PFSK-1 (cell line): ENCODE results near the gene DNAJC11.

Experiments
- FOXP2 ChIP-seq: optimal IDR thresholded peaks from 2 replicates; pipeline ENCODE3; 2011; ENCODE audit warnings: borderline replicate concordance, control low read depth, inconsistent platforms; ENCODE audit not compliant: insufficient read depth; ENCODE audit errors: extremely low read length, extremely low read depth
- POLR2AphosphoS5 ChIP-seq: IDR thresholded peaks from 2 replicates; pipeline ENCODE4 v1.6.1; 2012; ENCODE audit warnings: low read depth, mild to moderate bottlenecking, control low read depth, low read length, moderate library complexity
- SIN3A ChIP-seq: IDR thresholded peaks from 2 replicates; pipeline ENCODE4 v1.6.1; 2012; ENCODE audit warnings: mild to moderate bottlenecking, low read length, moderate library complexity, borderline replicate concordance; ENCODE audit not compliant: insufficient read depth
- TAF1 ChIP-seq: IDR thresholded peaks from 2 replicates; pipeline ENCODE4 v1.6.1; 2012; ENCODE audit warnings: low read length, control low read depth, borderline replicate concordance; ENCODE audit not compliant: insufficient read depth
- TF ChIP-seq, protein P1 (sequence below), 2 experiments: IDR thresholded peaks; 2 replicates each; pipeline versions ENCODE4 v1.6.1 to v1.8.0; 2011 to 2012; ENCODE audit warnings: low read depth in 2 of 2, low read length in 2 of 2, control low read depth in 1 of 2, inconsistent platforms in 1 of 2, mild to moderate bottlenecking in 1 of 2, moderate library complexity in 1 of 2; ENCODE audit not compliant: insufficient read depth in 1 of 2

DNAJC11 gene

DNA sequence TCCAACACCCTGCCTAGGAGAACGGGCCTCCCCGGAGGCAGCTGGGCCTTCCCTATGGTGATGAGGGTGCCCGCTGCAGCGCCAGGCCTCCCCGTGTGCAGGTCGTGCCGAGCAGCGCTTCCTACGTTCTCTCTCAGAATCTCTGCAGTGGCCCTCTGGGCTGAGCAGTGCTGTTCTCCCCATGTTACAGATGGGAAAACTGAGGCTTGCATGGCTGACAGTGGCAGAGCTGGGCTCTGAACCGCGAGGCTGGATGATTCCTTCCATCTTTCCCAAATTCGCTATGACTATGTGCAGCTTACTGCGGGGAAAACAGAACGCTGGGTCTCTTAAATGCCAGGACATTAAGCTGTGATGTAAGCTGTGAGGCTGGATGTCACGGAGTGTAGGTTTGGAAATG, 107.8 kb downstream of the DNAJC11 start:
- TF ChIP-seq SIN3A (no peak), TAF1 (no peak), POLR2AphosphoS5 (no peak), FOXP2 (no peak)
- TF ChIP-seq, protein P1, sequence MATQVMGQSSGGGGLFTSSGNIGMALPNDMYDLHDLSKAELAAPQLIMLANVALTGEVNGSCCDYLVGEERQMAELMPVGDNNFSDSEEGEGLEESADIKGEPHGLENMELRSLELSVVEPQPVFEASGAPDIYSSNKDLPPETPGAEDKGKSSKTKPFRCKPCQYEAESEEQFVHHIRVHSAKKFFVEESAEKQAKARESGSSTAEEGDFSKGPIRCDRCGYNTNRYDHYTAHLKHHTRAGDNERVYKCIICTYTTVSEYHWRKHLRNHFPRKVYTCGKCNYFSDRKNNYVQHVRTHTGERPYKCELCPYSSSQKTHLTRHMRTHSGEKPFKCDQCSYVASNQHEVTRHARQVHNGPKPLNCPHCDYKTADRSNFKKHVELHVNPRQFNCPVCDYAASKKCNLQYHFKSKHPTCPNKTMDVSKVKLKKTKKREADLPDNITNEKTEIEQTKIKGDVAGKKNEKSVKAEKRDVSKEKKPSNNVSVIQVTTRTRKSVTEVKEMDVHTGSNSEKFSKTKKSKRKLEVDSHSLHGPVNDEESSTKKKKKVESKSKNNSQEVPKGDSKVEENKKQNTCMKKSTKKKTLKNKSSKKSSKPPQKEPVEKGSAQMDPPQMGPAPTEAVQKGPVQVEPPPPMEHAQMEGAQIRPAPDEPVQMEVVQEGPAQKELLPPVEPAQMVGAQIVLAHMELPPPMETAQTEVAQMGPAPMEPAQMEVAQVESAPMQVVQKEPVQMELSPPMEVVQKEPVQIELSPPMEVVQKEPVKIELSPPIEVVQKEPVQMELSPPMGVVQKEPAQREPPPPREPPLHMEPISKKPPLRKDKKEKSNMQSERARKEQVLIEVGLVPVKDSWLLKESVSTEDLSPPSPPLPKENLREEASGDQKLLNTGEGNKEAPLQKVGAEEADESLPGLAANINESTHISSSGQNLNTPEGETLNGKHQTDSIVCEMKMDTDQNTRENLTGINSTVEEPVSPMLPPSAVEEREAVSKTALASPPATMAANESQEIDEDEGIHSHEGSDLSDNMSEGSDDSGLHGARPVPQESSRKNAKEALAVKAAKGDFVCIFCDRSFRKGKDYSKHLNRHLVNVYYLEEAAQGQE (IDR thresholded peaks at IDR 0.05; ENCODE audit: insufficient read depth in 1 of 2, low read depth in 2 of 2, low read length in 2 of 2): no peak

DNA sequence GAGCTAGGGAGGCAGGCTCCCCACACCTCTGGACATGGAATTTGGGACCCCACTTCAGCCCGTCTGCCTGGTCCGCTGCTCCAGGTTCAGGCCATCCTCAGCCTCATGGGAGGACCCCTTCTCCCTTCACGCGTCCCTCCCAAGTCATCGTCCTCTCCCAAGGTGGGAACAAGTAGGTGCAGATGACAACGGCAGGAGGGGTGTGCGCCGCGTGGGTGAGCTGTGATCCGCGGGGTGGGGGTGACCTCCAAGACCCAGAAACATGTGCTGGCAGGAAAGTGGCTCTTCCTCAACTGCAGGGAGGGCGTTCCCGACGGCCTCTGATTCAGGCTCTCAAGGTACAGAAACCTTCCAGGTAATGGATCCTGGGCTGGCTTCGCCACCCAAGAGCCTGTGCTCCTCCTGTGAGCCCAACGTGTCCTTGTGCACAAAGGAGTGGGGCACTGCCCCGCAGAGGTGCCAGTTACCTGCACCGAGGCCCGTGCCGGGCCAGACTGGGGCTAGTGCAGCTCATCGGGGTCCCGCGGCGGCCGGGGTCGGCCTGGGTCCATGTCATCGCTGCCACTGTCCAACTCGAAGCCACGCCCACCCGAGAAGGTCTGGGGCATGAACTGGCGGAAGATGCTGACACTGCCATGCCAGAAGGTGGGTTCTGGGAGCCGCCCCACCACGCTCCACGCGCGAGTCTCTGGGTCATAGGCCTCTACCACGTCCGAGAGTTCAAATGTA, 108.6 kb downstream of the DNAJC11 start:
- TF ChIP-seq, protein P1 (IDR thresholded peaks at IDR 0.05; ENCODE audit: insufficient read depth in 1 of 2, low read depth in 2 of 2, low read length in 2 of 2): no peak
- TF ChIP-seq FOXP2: no peak
- no peak; the same call in 1 of the 2 replicates for TF ChIP-seq POLR2AphosphoS5
- TF ChIP-seq TAF1: no peak
- TF ChIP-seq SIN3A: no peak

DNA sequence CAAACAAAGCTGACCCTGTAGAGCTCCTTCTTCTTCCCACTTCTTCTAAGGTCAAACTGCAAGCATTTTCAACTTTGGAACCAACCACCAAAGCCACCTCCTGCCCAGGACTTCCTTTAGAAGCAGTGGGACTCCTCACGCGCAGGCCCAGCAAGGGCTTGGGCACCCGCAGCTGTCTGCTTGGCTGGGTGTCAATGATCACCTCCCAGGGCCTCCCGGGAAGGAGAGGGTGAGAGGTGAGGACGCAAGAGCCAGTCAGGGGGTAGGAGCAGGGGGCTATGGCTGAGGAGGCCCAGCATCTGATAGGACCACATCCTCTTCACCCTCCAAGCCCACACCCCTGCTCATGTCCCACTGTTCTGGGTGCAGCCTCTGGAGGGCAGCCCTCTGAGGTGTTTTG, 109.2 kb downstream of the DNAJC11 start:
- TF ChIP-seq, protein P1 (IDR thresholded peaks at IDR 0.05; ENCODE audit: insufficient read depth in 1 of 2, low read depth in 2 of 2, low read length in 2 of 2): no peak
- TF ChIP-seq POLR2AphosphoS5: no peak

DNA sequence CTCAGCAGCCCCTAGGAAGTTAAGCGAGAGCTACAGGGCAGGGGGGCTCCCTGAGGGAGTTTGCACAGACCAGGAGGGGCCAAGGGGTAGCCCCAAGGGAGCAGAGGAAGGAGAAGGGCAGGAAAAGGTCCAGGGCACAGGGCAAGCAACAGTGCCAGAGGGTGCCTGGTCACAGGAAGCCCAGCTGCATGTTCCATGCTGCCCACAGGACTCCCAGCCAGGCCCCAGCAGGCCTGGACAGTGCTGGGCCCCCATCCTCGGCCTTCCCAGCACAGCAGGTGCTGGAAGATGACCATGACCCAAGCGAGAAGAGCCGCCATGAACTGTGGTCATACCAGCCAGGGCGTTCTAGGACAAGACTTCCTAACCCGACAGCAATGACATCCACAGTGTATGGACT, 110.0 kb downstream of the DNAJC11 start:
- TF ChIP-seq POLR2AphosphoS5 (no peak), SIN3A (no peak), TAF1 (no peak), FOXP2 (no peak)
- TF ChIP-seq, protein P1 (IDR thresholded peaks at IDR 0.05; ENCODE audit: insufficient read depth in 1 of 2, low read depth in 2 of 2, low read length in 2 of 2): no peak

DNA sequence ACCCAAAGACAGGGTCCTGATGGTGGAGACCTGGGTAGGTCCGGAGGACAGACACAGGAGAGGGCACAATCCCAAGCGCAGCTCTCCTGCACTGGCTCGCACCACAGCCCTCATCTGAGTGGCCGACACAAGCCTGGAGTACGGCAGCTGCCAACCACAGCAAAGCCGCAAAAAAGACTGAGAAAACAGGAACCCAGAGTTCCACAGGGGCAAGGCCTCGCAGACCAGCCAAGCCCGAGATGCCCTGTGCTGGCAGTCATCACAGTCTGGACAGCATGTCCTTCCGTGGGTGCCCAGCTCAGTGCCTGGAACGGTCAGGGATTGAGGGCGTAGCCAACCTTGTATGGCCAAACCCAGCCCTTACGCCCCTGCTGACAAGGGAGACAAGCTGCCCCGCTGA, 110.4 kb downstream of the DNAJC11 start:
- TF ChIP-seq TAF1: no peak
- no peak for TF ChIP-seq SIN3A
